ENCODE measurements around the gene NECAP2.

DNA sequence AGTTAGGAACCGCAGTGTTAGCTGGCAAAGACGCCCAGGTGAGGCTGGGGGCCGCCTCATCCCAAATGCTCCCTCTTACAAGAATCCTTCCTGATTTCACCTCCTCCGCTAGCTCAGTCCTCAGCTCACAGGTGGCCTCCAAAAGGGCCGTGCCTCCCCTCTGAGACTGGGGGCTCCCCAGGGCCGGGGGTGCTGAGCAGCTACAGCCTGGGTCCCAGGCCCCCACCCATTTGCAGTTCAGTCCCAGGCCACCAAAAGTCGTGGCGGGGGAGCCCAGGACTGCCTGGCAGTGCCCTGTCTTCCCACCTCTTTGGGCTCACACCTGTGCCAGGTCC, 43.9 kb downstream of the NECAP2 start:
- TF ChIP-seq, protein P1, sequence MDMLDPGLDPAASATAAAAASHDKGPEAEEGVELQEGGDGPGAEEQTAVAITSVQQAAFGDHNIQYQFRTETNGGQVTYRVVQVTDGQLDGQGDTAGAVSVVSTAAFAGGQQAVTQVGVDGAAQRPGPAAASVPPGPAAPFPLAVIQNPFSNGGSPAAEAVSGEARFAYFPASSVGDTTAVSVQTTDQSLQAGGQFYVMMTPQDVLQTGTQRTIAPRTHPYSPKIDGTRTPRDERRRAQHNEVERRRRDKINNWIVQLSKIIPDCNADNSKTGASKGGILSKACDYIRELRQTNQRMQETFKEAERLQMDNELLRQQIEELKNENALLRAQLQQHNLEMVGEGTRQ (CRISPR knock-in tag; IDR thresholded peaks at IDR 0.05): no peak
- TF ChIP-seq, protein P2, sequence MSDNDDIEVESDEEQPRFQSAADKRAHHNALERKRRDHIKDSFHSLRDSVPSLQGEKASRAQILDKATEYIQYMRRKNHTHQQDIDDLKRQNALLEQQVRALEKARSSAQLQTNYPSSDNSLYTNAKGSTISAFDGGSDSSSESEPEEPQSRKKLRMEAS (CRISPR knock-in tag; IDR thresholded peaks at IDR 0.05): no peak
- no peak for TF ChIP-seq SP1 (CRISPR knock-in tag; conservative IDR thresholded peaks at IDR 0.05)
- TF ChIP-seq, protein P3, sequence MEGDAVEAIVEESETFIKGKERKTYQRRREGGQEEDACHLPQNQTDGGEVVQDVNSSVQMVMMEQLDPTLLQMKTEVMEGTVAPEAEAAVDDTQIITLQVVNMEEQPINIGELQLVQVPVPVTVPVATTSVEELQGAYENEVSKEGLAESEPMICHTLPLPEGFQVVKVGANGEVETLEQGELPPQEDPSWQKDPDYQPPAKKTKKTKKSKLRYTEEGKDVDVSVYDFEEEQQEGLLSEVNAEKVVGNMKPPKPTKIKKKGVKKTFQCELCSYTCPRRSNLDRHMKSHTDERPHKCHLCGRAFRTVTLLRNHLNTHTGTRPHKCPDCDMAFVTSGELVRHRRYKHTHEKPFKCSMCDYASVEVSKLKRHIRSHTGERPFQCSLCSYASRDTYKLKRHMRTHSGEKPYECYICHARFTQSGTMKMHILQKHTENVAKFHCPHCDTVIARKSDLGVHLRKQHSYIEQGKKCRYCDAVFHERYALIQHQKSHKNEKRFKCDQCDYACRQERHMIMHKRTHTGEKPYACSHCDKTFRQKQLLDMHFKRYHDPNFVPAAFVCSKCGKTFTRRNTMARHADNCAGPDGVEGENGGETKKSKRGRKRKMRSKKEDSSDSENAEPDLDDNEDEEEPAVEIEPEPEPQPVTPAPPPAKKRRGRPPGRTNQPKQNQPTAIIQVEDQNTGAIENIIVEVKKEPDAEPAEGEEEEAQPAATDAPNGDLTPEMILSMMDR (IDR thresholded peaks at IDR 0.05): no peak
- TF ChIP-seq CREB1 (CRISPR knock-in tag; IDR thresholded peaks at IDR 0.05): no peak
- TF ChIP-seq KAT7 (CRISPR knock-in tag; IDR thresholded peaks at IDR 0.05; ENCODE audit: borderline replicate concordance): no peak
- TF ChIP-seq, protein P4, sequence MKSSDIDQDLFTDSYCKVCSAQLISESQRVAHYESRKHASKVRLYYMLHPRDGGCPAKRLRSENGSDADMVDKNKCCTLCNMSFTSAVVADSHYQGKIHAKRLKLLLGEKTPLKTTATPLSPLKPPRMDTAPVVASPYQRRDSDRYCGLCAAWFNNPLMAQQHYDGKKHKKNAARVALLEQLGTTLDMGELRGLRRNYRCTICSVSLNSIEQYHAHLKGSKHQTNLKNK (CRISPR knock-in tag; IDR thresholded peaks at IDR 0.05): no peak
- TF ChIP-seq, protein P5, sequence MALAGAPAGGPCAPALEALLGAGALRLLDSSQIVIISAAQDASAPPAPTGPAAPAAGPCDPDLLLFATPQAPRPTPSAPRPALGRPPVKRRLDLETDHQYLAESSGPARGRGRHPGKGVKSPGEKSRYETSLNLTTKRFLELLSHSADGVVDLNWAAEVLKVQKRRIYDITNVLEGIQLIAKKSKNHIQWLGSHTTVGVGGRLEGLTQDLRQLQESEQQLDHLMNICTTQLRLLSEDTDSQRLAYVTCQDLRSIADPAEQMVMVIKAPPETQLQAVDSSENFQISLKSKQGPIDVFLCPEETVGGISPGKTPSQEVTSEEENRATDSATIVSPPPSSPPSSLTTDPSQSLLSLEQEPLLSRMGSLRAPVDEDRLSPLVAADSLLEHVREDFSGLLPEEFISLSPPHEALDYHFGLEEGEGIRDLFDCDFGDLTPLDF (CRISPR knock-in tag; IDR thresholded peaks at IDR 0.05): no peak
- no peak for TF ChIP-seq NFYB (CRISPR knock-in tag; conservative IDR thresholded peaks at IDR 0.05; ENCODE audit: low read depth)

Data from WTC11 (cell line).